Heart left ventricle (tissue), 16 donors: ENCODE data around the gene STK26. TPM values are rescaled to one million over a fixed set of nuclear protein-coding genes. Genes with fewer than 3 reads are reported as not detected.

Source experiments
- ATAC-seq, 4 donors: fragments of 200-7000 bp; cut with Tn5 transposase; one replicate each; pipeline ENCODE4 v1.9.1; 2020 to 2022; ENCODE audit warnings: moderate library complexity in 4 of 4, mild to moderate bottlenecking in 3 of 4, moderate number of reproducible peaks in 1 of 4
- DNase-seq, 5 donors: peaks; one replicate each; pipeline ENCODE4 v3.0.0-alpha.2; 2020
- H3K27ac ChIP-seq, 12 donors: fragments of 200-600 bp; sonication (generic) in 4 of 12; one replicate each; pipeline versions ENCODE4 v1.5.0 to v1.8.0; 2016 to 2022; ENCODE audit warnings: mild to moderate bottlenecking in 2 of 12
- H3K27me3 ChIP-seq, 9 donors: fragments of 200-600 bp; sonication (generic) in 2 of 9; one replicate each; pipeline versions ENCODE4 v1.5.1 to v1.8.0; 2016 to 2022; ENCODE audit warnings: mild to moderate bottlenecking in 3 of 9
- H3K36me3 ChIP-seq, 9 donors: fragments of 200-600 bp; sonication (generic) in 2 of 9; one replicate each; pipeline versions ENCODE4 v1.5.0 to v1.8.0; 2018 to 2022; ENCODE audit warnings: mild to moderate bottlenecking in 2 of 9
- H3K4me1 ChIP-seq, 12 donors: fragments of 200-600 bp; sonication (generic) in 4 of 12; one replicate each; pipeline versions ENCODE4 v1.5.0 to v1.8.0; 2016 to 2022; ENCODE audit warnings: mild to moderate bottlenecking in 3 of 12
- H3K4me3 ChIP-seq, 12 donors: fragments of 200-600 bp; sonication (generic) in 4 of 12; one replicate each; pipeline versions ENCODE4 v1.5.0 to v1.8.0; 2017 to 2022; ENCODE audit warnings: mild to moderate bottlenecking in 9 of 12, moderate library complexity in 4 of 12
- H3K9me3 ChIP-seq, 12 donors: fragments of 200-600 bp; sonication (generic) in 4 of 12; one replicate each; pipeline versions ENCODE4 v1.5.0 to v1.8.0; 2016 to 2022; ENCODE audit warnings: mild to moderate bottlenecking in 1 of 12
- POLR2A ChIP-seq, 2 donors: fragments of 450-650 bp; IDR thresholded peaks; one replicate each; pipeline ENCODE4 v1.6.1; 2017; ENCODE audit warnings: antibody characterized with exemption in 2 of 2, mild to moderate bottlenecking in 2 of 2, moderate library complexity in 2 of 2
- WGBS, 4 donors: extraction: QIAGEN DNeasy Blood & Tissue Kit in 2 of 4; methylation state at CpG; one replicate each; pipeline versions ENCODE4 v1.1.5 to v1.1.7; 2013 to 2018; 5-methylcytosine and 5-hydroxymethylcytosine counted together
- intact Hi-C, 10 donors: fragments of 100-400 bp; cut with DNase I; formaldehyde crosslinking; loops; one replicate each; pipeline versions ENCODE4 v1.11.1 to v1.14.2; 2022
- polyA plus RNA-seq, 2 donors: library from polyadenylated mRNA; stranded (reverse); fragments of 200-250 nt; gene quantifications; one replicate each; pipeline ENCODE4 v1.2.3, GENCODE V29; 2013
- total RNA-seq, 9 donors: library from RNA; depleted of rRNA in 2 of 9; stranded (reverse); fragments of >200 nt in 2 of 9; fragmentation: NEBNext Ultra II Directional in 3 of 9; extraction: Animal tissue kit (Norgen Biotek cat#: 25700) in 3 of 9; gene quantifications; one replicate each; pipeline versions ENCODE4 v1.1.0 to v1.2.4, GENCODE V29; 2016 to 2023
- TF ChIP-seq, protein P1 (sequence below), 12 donors: fragments of 200-600 bp; sonication (generic) in 4 of 12; IDR thresholded peaks; one replicate each; pipeline versions ENCODE4 v1.5.0 to v1.8.0; 2018 to 2022; ENCODE audit warnings: antibody characterized with exemption in 12 of 12, mild to moderate bottlenecking in 5 of 12
- donor health status: ischemic (EF 13 %, LVEDD 7.1; RV severe dilation, severe dysfunction).
- donor health status: healthy with polysubstance abuse.
- donor health status: DM: no; HTN: yes; CAD: no.
- donor health status: DM: no; HTN: no; CAD: no.
- donor health status: ischemic (EF 25% LVEDD 6.9; RV normal size, moderate dysfunction).
- donor health status: ischemic (EF 25% LVEDD 5.7; RV mildly dilated, moderate dysfunction).
- donor health status: healthy.
- donor health status: DM: yes; HTN: yes; CAD: no.
- donor health status: ischemic (EF 35%, LVEDD 5.7; RV mildly dilated, moderate dysfunction).
- donor health status: nonischemic (EF 11% LVEDD 7.7; RV severe dilation, severe dysfunction).
- donor health status: DM: yes; HTN: yes; CAD: no.
- donor health status: PGD.
- donor health status: ischemic (EF 29% LVEDD 5.4; RV normal size, mild dysfunction).
- donor health status: nonischemic (EF 23%, LVEDD 6.1; RV moderate dilation, normal function).

STK26 gene
- total and polyA plus RNA-seq, 11 donors, result 0.43 to 4.9 (median 1.1) TPM

DNA sequence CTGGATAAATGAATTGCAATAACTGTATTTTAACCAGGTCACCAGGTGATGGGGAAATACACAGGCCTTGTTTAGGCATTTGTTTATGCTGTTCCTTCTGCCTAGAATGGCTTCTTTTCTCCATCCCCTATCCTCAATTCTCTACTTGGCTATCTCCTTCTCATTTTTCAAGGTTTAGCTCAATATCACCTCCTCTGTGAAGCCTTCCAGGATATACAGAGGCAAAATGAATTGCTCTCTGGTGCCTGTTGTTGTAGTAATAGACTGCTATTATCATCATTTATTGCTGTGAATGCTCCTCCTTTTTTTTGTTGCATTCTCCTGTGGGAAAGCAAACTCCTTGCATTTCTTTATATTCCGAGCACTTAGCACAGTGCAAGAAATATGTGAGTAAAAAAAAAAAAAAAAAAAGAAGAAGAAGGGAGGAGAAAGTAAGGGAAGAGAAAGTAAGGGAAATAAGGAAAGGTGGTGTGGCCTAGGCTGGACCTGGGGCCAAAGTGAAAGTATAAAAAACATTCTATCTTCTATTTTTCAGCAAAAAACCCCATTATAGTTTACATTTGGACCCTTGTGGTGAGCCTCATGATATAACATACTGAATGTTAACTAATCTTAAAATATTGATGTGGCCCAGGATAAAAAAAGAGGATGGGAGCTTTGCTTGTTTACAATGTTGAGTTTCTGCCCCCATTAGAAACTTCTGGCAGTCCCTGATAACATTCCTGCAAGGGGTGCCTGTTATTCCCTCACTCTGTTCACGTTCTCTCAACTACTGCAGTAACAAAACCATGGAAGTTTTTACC is 6.3 kb upstream of the STK26 start:
- WGBS, 4 donors, result 63 to 85% (median 68%) methylated on average over 2 of the region's 2 CpGs
- H3K4me3 ChIP-seq, result no peak overlapping the region
- peaks cover 0 to 28% (median 0%) of the 10 kb centered on the region in 9 donors for H3K27me3 ChIP-seq
- ATAC-seq, result no peak
- no peak for TF ChIP-seq POLR2A (IDR thresholded peaks at IDR 0.05)
- TF ChIP-seq, protein P1, sequence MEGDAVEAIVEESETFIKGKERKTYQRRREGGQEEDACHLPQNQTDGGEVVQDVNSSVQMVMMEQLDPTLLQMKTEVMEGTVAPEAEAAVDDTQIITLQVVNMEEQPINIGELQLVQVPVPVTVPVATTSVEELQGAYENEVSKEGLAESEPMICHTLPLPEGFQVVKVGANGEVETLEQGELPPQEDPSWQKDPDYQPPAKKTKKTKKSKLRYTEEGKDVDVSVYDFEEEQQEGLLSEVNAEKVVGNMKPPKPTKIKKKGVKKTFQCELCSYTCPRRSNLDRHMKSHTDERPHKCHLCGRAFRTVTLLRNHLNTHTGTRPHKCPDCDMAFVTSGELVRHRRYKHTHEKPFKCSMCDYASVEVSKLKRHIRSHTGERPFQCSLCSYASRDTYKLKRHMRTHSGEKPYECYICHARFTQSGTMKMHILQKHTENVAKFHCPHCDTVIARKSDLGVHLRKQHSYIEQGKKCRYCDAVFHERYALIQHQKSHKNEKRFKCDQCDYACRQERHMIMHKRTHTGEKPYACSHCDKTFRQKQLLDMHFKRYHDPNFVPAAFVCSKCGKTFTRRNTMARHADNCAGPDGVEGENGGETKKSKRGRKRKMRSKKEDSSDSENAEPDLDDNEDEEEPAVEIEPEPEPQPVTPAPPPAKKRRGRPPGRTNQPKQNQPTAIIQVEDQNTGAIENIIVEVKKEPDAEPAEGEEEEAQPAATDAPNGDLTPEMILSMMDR (IDR thresholded peaks at IDR 0.05), result no peak
- no peaks in the 10 kb centered on the region for H3K9me3 ChIP-seq
- no peak overlapping the region for H3K27ac ChIP-seq
- no peaks in the 10 kb centered on the region for H3K4me1 ChIP-seq
- H3K36me3 ChIP-seq, result no peaks in the 10 kb centered on the region
- intact Hi-C loops, result no loop called here
- DNase-seq, result no peak

GRCh38 chrX:132017431-132018185 is 5.5 kb upstream of the STK26 start:
- 56 to 100% (median 85%) methylated on average over 1 of the region's 1 CpG for WGBS, 4 donors
- Histone ChIP-seq H3K36me3 (no peaks in the 10 kb centered on the region), H3K27ac (peak overlapping the region in 1 of 12 donors; percentile 34), H3K4me1 (peaks cover 0 to 3% (median 0%) of the 10 kb centered on the region in 12 donors), H3K9me3 (no peaks in the 10 kb centered on the region), H3K27me3 (peaks cover 0 to 23% (median 0%) of the 10 kb centered on the region in 9 donors), H3K4me3 (no peak overlapping the region)
- ATAC-seq (no peak), DNase-seq (no peak)
- TF ChIP-seq, protein P1 (IDR thresholded peaks at IDR 0.05), result no peak
- no peak for TF ChIP-seq POLR2A (IDR thresholded peaks at IDR 0.05)
- intact Hi-C loops, result no loop called here

GRCh38 chrX:132022198-132022966 is 720 bp upstream of the STK26 start:
- Histone ChIP-seq H3K36me3 (no peaks in the 10 kb centered on the region), H3K4me1 (peaks cover 0 to 13% (median 0%) of the 10 kb centered on the region in 12 donors), H3K27me3 (peaks cover 0 to 45% (median 0%) of the 10 kb centered on the region in 9 donors), H3K27ac (peak overlapping the region in 2 of 12 donors; percentile 17 to 22), H3K4me3 (peak overlapping the region in 11 of 12 donors; percentile 41 to 72 (median 56)), H3K9me3 (no peaks in the 10 kb centered on the region)
- 10 to 43% (median 22%) methylated on average over 23 to 24 of the region's 24 CpGs for WGBS, 4 donors
- intact Hi-C loops, result no loop called here
- DNase-seq (peak in 1 of 5 donors; percentile 28), ATAC-seq (peak in 1 of 4 donors; percentile 7)
- TF ChIP-seq POLR2A (IDR thresholded peaks at IDR 0.05), result no peak
- TF ChIP-seq, protein P1 (IDR thresholded peaks at IDR 0.05), result peak in 3 of 12 donors; percentile 6 to 26 (median 8)
